Left forelimb (tissue), 1 donor: ENCODE results near the gene PPP1R3G.
A peak's percentile ranks its signal among the peaks of the same experiment; 100 is the strongest.
"Not testable (repeated sequence)": the region's sequence is repeated elsewhere in the genome, so short reads cannot be mapped to it uniquely, and the experiment has no call there.

Experiments
- DNase-seq: peaks from one replicate; pipeline ENCODE4 v3.0.0-alpha.2; 2018; ENCODE audit warnings: low spot score

PPP1R3G gene

DNA sequence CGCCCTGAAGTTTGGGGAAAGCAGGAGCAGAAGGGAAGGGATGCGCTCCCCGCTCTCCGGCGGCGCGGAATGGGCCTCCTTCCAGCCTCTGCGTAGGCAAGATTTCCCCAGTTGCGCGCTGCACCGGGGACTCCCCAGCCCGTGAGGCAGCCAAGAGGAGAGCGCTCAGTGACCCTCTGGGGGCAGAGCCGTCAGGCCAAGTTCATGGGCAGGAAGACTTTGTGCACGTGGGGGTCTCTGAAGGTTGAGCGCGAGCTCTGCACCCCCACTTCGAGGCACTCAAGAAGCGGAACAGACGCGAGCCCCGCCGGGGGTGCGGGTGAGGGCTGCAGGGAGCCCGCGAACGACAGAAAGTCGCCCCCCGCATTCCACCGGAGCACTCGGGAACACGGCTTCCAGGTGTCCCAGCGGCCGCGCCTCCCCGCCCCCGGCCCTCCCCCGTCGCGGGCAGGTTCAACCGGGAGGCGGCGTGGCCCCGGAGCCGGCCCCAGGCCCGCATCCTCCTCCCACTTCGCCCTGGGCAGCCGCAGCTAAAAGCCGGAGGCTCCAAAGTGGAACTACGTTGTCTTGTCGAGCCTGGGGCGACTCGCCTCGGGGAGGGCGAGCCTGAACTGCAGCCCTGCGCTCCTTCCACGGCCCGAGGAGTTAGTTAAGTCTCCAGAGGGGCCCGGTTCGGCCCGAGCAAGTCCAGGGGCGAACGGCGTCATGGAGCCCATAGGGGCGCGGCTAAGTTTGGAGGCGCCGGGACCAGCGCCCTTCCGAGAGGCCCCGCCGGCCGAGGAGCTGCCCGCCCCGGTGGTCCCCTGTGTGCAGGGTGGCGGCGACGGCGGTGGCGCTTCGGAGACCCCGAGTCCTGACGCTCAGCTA is at the start of gene PPP1R3G:
PPP1R3G (plus strand) TSS at position 561 of the 867 bp plus-strand sequence; CDS start at position 706, 145 bp downstream.
- DNase-seq, result peak; percentile 81

GRCh38 chr6:5036269-5036668 is 48.9 kb upstream of the PPP1R3G start:
- DNase-seq, result no peak

GRCh38 chr6:5041955-5042354 is 43.2 kb upstream of the PPP1R3G start:
- DNase-seq, result no peak

GRCh38 chr6:5042436-5042835 is 42.7 kb upstream of the PPP1R3G start:
- DNase-seq, result no peak

GRCh38 chr6:5044866-5045265 is 40.3 kb upstream of the PPP1R3G start:
- DNase-seq, result no peak

- no peak for DNase-seq
Measured at GRCh38 chr6:5045416-5045815, 39.7 kb upstream of the PPP1R3G start.

- DNase-seq, result no peak
Measured at GRCh38 chr6:5046430-5046829, 38.7 kb upstream of the PPP1R3G start.

- DNase-seq, result no peak
Measured at GRCh38 chr6:5050009-5050408, 35.1 kb upstream of the PPP1R3G start.

- no peak for DNase-seq
Measured at GRCh38 chr6:5051394-5051793, 33.7 kb upstream of the PPP1R3G start.

DNA sequence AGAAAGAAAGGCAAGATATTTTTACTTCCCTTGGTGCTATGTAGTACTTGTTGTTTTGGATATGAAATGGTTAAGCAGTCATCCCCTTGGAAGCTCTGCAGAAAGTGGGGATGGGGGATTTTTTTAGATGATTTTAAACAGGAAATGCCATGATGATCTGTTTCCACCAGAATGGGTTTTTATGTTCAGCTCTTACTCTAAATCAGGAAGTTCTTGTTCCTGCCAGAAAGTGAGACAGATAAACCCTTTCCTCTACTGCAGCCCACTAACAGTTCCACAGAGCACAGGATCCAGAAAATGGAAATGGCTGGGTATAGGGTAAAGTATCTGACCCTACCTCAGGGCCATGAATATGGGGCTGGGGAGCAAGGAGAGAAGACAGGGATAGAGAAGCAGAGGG is 32.1 kb upstream of the PPP1R3G start:
- DNase-seq, result no peak

- no peak for DNase-seq
Measured at GRCh38 chr6:5053864-5054244, 31.3 kb upstream of the PPP1R3G start.

- DNase-seq, result no peak
Measured at GRCh38 chr6:5054245-5054873, 30.8 kb upstream of the PPP1R3G start.

DNA sequence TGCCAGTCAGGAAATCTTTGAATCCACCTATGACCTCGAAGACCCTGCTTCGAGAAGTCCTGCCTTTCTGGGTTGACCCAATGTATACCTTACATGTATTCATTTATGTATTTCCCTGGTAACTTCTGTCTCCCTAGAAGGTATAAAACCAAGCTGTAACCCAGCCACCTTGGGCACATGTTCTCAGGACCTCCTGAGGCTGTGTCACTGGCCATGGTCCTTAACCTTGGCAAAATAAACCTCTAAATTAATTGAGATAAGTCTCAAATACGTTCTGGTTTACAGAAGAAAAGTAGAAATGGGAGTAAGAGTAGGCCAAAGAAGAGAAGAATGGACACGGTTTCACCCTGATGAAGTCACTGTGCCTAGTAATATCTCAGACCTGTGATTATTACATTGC is 30.0 kb upstream of the PPP1R3G start:
- no peak for DNase-seq

DNA sequence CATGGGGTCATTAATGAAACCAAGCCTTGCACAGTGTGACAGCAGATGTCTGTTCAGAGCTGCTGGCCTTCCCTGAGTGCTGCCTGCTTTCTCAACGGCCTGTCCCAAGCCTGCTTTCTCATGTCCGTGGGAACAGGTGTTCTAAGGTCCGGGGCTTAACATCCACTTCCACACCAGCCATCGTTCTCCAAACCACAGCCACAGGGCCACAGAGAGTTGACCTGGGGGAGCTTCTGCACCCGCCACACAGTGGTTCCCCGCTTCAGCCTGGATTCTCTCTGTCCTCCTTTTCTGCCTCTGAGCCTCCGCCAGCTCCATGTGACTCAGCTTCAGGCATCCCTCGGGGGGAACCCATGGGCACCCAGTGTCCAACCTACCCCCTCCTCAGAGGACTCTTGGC is 26.9 kb upstream of the PPP1R3G start:
- DNase-seq, result no peak

- no peak for DNase-seq
Measured at GRCh38 chr6:5059036-5059896, 25.9 kb upstream of the PPP1R3G start.

- not testable (repeated sequence) for DNase-seq
Measured at GRCh38 chr6:5060439-5060838, 24.7 kb upstream of the PPP1R3G start.

GRCh38 chr6:5061152-5061551 is 24.0 kb upstream of the PPP1R3G start:
- DNase-seq, result no peak

DNA sequence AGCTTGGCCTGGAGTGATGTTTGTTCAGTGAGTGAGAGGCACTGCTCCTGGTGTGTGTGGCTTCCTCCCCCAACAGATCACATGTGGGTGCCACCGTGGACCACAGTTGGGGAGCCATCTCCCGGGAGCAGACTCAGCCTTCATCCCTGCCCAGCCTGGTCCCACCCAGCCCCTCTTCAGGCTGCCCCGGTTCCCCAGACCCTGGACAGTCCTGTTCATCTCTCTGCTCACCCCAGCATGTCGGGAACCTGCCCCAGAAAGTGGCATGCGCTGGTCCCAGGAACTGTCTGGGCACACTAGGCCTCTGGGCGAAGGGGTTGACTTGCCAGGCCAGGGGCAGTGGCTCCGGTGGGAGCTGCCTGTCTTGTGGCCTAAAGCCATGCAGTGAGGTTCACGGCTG is 21.5 kb upstream of the PPP1R3G start:
- no peak for DNase-seq

DNA sequence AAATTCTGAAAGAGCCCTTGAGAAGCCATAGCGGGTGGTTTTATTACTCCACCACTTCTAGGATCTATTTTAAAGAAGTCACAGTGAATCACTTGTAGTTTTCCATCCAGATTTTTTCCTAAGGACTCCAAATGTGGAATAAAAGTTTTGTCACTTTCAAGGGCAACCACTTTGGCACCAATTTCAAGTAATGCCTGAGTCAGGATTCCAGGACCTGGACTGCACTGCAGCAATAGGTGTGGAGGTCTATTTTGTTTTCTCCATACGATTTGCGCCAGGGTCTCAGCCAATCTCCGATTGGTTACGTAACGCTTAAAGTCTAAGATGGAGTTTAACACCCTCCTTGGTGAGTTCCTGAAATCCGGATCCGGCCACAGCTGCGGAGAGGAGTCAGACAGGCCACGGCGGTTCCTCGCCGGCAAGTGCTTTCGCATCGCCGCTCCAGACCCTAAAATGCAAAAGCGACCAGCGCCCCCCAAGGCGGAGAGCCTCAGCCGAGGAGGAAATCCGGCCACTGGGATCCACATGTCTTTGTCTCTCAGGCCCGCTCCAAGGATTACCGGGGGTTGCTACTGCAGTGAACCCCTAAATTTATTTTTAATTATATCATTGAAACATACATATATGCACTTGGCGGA is 18.6 kb upstream of the PPP1R3G start:
- no peak for DNase-seq

- DNase-seq, result no peak
Measured at GRCh38 chr6:5067305-5067704, 17.8 kb upstream of the PPP1R3G start.

DNA sequence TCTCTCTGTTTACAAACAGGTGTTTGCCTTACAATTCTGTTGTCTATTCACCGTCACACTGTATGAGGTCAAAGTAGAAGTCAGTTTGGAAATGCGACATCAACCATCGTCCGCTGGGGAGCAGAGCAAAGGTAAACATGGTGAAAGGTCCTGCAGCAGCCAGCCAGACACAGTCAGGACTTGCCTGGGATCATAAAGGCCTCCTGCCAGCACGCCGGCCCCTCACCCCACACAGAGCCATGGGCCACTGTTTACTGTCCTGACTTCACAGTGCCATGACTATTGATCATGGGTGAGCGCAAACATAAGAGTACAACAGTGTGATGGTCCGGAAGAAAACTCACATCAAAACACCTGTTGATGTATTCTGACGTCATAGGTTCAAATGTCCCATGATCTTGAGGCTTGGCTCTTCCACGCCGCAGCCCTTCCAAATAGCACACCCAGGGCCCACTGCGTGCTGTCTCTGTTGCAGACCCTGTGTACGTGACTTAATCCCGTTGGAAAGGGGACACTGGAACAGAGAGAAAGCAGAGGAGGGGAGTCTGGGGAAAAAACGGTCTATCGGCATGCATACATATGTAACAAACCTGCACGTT is 16.9 kb upstream of the PPP1R3G start:
- DNase-seq, result no peak

DNA sequence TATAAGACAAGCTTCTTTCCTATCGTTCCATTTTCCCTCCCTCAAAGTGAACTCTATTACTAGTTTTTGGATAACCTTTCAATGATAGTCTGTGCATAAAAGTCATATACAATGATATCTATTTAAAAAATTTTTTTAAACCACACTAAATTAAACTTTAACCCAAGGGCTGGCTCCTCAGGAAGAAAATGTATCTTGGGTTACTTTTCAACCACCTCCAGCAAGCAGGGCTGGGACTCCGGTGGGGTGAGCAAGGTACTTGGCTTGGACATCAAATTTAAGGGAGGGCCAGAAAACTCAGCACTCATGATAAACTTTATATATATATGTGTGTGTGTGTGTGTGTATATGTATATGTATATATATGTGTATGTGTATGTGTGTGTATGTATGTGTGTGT is 13.9 kb upstream of the PPP1R3G start:
- DNase-seq, result no peak
